Hepatocyte (in vitro differentiated cells): ENCODE measurements around the gene MLXIP. TPM values are rescaled to one million over a fixed set of nuclear protein-coding genes. Genes with fewer than 3 reads are reported as not detected.

Source experiments
- DNase-seq: peaks from one replicate; pipeline ENCODE4 v3.0.0-alpha.2; 2016; ENCODE audit warnings: low spot score
- H2AFZ ChIP-seq: fragments of 200-600 bp; sonication (generic); 2 replicates; pipeline ENCODE4 v1.6.0; 2016; ENCODE audit warnings: antibody characterized with exemption, mild to moderate bottlenecking
- H3K27ac ChIP-seq: fragments of 200-600 bp; sonication (generic); 2 replicates; pipeline ENCODE4 v1.5.1; 2016; ENCODE audit warnings: mild to moderate bottlenecking
- H3K27me3 ChIP-seq: fragments of 200-600 bp; sonication (generic); 2 replicates; pipeline ENCODE4 v1.6.1; 2016
- H3K36me3 ChIP-seq: fragments of 200-600 bp; sonication (generic); replicated peaks from 2 replicates; pipeline ENCODE4 v1.5.1; 2016; ENCODE audit warnings: low read depth; ENCODE audit not compliant: insufficient read depth
- H3K4me1 ChIP-seq: fragments of 200-600 bp; sonication (generic); 2 replicates; pipeline ENCODE4 v1.5.1; 2016; ENCODE audit warnings: mild to moderate bottlenecking, moderate library complexity; ENCODE audit not compliant: insufficient read depth
- H3K4me2 ChIP-seq: fragments of 200-600 bp; sonication (generic); 2 replicates; pipeline ENCODE4 v1.6.0; 2016
- H3K4me3 ChIP-seq: fragments of 200-600 bp; sonication (generic); 2 replicates; pipeline ENCODE4 v1.5.1; 2016; ENCODE audit warnings: mild to moderate bottlenecking
- H3K79me2 ChIP-seq: fragments of 200-600 bp; sonication (generic); 2 replicates; pipeline ENCODE4 v1.6.0; 2017; ENCODE audit warnings: mild to moderate bottlenecking
- H3K9me2 ChIP-seq: fragments of 200-600 bp; sonication (generic); replicated peaks from 2 replicates; pipeline ENCODE4 v1.6.0; 2017; ENCODE audit warnings: mild to moderate bottlenecking; ENCODE audit not compliant: insufficient read depth
- H3K9me3 ChIP-seq: fragments of 200-600 bp; sonication (generic); 2 replicates; pipeline ENCODE4 v1.5.1; 2016; ENCODE audit warnings: low read depth, mild to moderate bottlenecking
- H4K20me1 ChIP-seq: fragments of 200-600 bp; sonication (generic); 2 replicates; pipeline ENCODE4 v1.6.0; 2016; ENCODE audit warnings: mild to moderate bottlenecking; ENCODE audit not compliant: insufficient read depth, poor library complexity, severe bottlenecking
- EZH2 ChIP-seq: fragments of 200-600 bp; sonication (generic); IDR thresholded peaks from 2 replicates; pipeline ENCODE4 v1.6.1; 2016; ENCODE audit warnings: antibody characterized with exemption, mild to moderate bottlenecking, borderline replicate concordance
- EZH2phosphoT487 ChIP-seq: fragments of 200-600 bp; sonication (generic); IDR thresholded peaks from one replicate; pipeline ENCODE4 v1.6.1; 2018; ENCODE audit warnings: antibody characterized with exemption, mild to moderate bottlenecking, low read depth, moderate library complexity; ENCODE audit not compliant: unreplicated experiment, severe bottlenecking
- WGBS: methylation state at CpG from one replicate; pipeline ENCODE4 v1.1.6; 2016; ENCODE audit warnings: low lambda C conversion rate; ENCODE audit errors: missing lambda C conversion rate; 5-methylcytosine and 5-hydroxymethylcytosine counted together
- polyA plus RNA-seq: library from polyadenylated mRNA; unstranded; fragments of >200 nt; fragmentation: Nextera tagmentation; extraction: Ambion mirVana; gene quantifications from 2 replicates; pipeline ENCODE4 v1.2.1, GENCODE V29; 2016
- total RNA-seq: library from RNA; depleted of rRNA; stranded (reverse); fragments of >200 nt; gene quantifications from 2 replicates; pipeline ENCODE4 v1.2.3, GENCODE V29; 2014
- TF ChIP-seq, protein P1 (sequence below): fragments of 200-600 bp; sonication (generic); IDR thresholded peaks from 2 replicates; pipeline ENCODE4 v1.5.1; 2016; ENCODE audit warnings: antibody characterized with exemption, mild to moderate bottlenecking; ENCODE audit not compliant: poor library complexity

MLXIP gene
- total and polyA plus RNA-seq, 2 experiments from 2014 or later: 11.5 to 33.1 TPM

DNA sequence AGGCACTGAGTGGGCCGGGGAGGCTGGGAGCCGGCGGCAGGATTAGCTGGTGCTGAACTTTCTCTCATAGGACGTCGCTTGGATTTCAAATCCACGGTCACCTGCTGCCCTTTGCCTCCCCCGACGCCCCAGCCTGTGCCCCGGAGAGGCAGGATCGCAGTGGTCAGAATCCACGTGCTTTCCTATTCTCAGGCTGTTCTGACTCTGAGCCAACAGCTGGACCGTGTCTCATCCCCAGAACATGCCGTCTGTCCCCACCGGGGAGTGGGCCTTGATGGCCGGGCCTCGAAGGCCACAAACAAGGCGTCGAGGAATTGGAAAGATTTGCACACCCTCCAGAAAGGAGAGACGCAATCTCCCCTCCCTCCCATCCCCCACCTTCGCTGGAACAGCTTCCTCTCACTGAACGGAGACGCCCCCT lies 18.5 kb upstream of the MLXIP start:
- Histone ChIP-seq H3K4me1 (peaks cover 27% of the 10 kb centered on the region), H3K4me3 (no peak overlapping the region), H3K9me3 (no peaks in the 10 kb centered on the region), H3K4me2 (no peak overlapping the region), H3K27me3 (no peaks in the 10 kb centered on the region), H3K36me3 (no peaks in the 10 kb centered on the region), H4K20me1 (no peaks in the 10 kb centered on the region), H2AFZ (no peak overlapping the region), H3K79me2 (no peaks in the 10 kb centered on the region), H3K9me2 (no peaks in the 10 kb centered on the region), H3K27ac (no peak overlapping the region)
- 83% methylated on average over 22 of the region's 22 CpGs for WGBS
- no peak for DNase-seq
- TF ChIP-seq EZH2: no peak
- TF ChIP-seq, protein P1, sequence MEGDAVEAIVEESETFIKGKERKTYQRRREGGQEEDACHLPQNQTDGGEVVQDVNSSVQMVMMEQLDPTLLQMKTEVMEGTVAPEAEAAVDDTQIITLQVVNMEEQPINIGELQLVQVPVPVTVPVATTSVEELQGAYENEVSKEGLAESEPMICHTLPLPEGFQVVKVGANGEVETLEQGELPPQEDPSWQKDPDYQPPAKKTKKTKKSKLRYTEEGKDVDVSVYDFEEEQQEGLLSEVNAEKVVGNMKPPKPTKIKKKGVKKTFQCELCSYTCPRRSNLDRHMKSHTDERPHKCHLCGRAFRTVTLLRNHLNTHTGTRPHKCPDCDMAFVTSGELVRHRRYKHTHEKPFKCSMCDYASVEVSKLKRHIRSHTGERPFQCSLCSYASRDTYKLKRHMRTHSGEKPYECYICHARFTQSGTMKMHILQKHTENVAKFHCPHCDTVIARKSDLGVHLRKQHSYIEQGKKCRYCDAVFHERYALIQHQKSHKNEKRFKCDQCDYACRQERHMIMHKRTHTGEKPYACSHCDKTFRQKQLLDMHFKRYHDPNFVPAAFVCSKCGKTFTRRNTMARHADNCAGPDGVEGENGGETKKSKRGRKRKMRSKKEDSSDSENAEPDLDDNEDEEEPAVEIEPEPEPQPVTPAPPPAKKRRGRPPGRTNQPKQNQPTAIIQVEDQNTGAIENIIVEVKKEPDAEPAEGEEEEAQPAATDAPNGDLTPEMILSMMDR: no peak
- TF ChIP-seq EZH2phosphoT487: no peak

DNA sequence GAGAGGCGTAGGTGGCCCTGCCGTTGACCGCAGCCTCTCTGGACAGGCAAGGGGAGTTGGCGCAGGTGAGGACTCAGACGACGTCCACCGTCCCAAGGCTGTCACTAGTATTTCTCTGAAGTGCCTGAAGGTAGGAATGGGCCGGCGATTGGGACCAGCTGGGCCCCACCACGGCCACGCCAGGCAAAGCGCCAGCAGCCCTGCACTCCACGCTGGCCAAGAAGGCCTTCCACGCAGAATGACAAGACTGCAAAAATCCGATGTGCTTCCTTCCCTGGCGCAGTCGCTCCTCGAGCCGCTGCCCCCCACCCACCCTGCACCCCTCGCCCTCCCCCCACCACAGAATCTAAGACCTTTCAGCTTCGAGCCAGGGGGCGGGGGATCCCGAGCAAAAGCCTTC lies 17.3 kb upstream of the MLXIP start:
- Histone ChIP-seq H3K36me3 (no peaks in the 10 kb centered on the region), H3K9me2 (no peaks in the 10 kb centered on the region), H3K4me2 (no peak overlapping the region), H3K4me1 (peaks cover 28% of the 10 kb centered on the region), H4K20me1 (no peaks in the 10 kb centered on the region), H3K79me2 (no peaks in the 10 kb centered on the region), H3K9me3 (no peaks in the 10 kb centered on the region), H3K27ac (no peak overlapping the region), H3K27me3 (no peaks in the 10 kb centered on the region), H2AFZ (no peak overlapping the region), H3K4me3 (no peak overlapping the region)
- WGBS: 96% methylated on average over 14 of the region's 23 CpGs
- no peak for DNase-seq
- TF ChIP-seq, protein P1: no peak
- TF ChIP-seq EZH2phosphoT487 (no peak), EZH2 (no peak)

DNA sequence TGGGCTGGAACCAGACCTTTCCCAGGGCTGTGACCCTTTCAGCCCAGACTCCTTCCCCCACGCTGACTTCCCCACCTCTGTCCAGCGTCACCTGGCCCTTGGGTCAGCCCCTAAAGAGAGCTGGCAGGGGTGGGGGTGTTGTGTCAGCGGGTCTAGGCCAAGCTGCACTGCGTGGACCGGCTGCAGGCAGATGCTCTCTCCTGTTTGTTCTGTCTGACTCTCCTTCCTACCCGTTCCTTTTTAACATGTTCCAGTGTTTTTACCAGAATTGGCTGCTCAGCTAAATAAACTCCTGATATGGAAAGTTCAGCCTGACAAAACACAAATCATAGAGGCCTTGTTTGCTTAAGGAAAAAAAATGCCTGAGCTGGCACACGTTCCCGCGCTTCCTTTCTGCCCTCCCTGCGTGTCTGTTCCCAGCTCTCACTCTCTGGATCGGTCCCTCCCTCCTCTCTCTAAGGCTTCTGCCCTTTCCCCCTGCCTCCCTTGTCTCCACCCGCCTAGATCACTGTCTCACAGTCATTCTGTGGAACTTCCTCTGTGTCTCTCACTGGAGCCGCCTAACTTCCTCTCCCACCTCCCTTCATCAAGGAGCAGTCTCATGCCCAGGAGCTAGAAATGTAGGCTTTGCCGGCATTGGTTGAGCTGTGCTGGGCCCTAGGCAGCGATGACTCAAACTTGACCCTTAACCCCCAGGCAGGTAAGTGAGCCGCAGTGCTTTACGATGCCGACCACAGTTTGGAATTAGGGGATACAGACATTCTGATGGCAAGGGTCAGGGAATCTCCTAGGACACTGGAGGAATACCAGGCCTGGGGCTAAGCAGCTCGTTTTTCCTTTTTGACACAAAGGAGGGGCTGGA lies 15.5 kb upstream of the MLXIP start:
- H4K20me1 ChIP-seq: no peaks in the 10 kb centered on the region
- no peaks in the 10 kb centered on the region for H3K9me3 ChIP-seq
- peaks cover 28% of the 10 kb centered on the region for H3K4me1 ChIP-seq
- no peak overlapping the region for H3K4me3 ChIP-seq
- WGBS: 17% methylated on average over 19 of the region's 19 CpGs
- peak overlapping the region; percentile 92 for H3K27ac ChIP-seq
- H2AFZ ChIP-seq: peak overlapping the region; percentile 11
- no peaks in the 10 kb centered on the region for H3K9me2 ChIP-seq
- H3K36me3 ChIP-seq: no peaks in the 10 kb centered on the region
- no peaks in the 10 kb centered on the region for H3K79me2 ChIP-seq
- H3K27me3 ChIP-seq: no peaks in the 10 kb centered on the region
- H3K4me2 ChIP-seq: peak overlapping the region; percentile 65
- DNase-seq: peak; percentile 76
- TF ChIP-seq EZH2phosphoT487 (no peak), EZH2 (no peak)
- TF ChIP-seq, protein P1: no peak
